Glutamatergic neuron (in vitro differentiated cells): Measurements from ENCODE around the gene TSPAN1. TPM values are rescaled to one million over a fixed set of nuclear protein-coding genes. Genes with fewer than 3 reads are reported as not detected.

Experiments used
- DNase-seq: peaks from one replicate; pipeline ENCODE4 v3.0.0; 2022
- H3K27ac Mint-ChIP-seq: one replicate; pipeline ENCODE4 v1.8.0; 2020; ENCODE audit warnings: mild to moderate bottlenecking, mixed read lengths, inconsistent platforms; ENCODE audit not compliant: unreplicated experiment
- H3K27me3 Mint-ChIP-seq: one replicate; pipeline ENCODE4 v1.8.0; 2020; ENCODE audit warnings: mild to moderate bottlenecking, moderate library complexity, mixed read lengths, inconsistent platforms; ENCODE audit not compliant: unreplicated experiment
- H3K36me3 Mint-ChIP-seq: one replicate; pipeline ENCODE4 v1.8.0; 2020; ENCODE audit warnings: mild to moderate bottlenecking, mixed read lengths, inconsistent platforms; ENCODE audit not compliant: unreplicated experiment
- H3K4me1 Mint-ChIP-seq: one replicate; pipeline ENCODE4 v1.8.0; 2020; ENCODE audit warnings: mild to moderate bottlenecking, low read depth, mixed read lengths, inconsistent platforms; ENCODE audit not compliant: unreplicated experiment
- H3K4me3 Mint-ChIP-seq: one replicate; pipeline ENCODE4 v1.8.0; 2020; ENCODE audit warnings: mild to moderate bottlenecking, mixed read lengths, inconsistent platforms; ENCODE audit not compliant: unreplicated experiment
- H3K9me3 Mint-ChIP-seq: one replicate; pipeline ENCODE4 v1.8.0; 2020; ENCODE audit warnings: mild to moderate bottlenecking, moderate library complexity, mixed read lengths, inconsistent platforms; ENCODE audit not compliant: unreplicated experiment
- CTCF ChIP-seq: fragments of 200-600 bp; sonication (generic); IDR thresholded peaks from one replicate; pipeline ENCODE4 v1.5.0; 2021; ENCODE audit not compliant: partially characterized antibody, unreplicated experiment
- total RNA-seq: library from RNA; stranded (reverse); fragmentation: NEBNext Ultra II Directional; extraction: Animal tissue kit (Norgen Biotek cat#: 25700); gene quantifications from one replicate; pipeline ENCODE4 v1.2.1, GENCODE V29; 2021; ENCODE audit not compliant: unreplicated experiment

TSPAN1 gene
- total RNA-seq, 1 donor from 2014 or later, result 2.3 TPM

GRCh38 chr1:46159516-46159915, 15.4 kb upstream of the TSPAN1 start:
- H3K9me3 Mint-ChIP-seq, result no peaks in the 10 kb centered on the region
- H3K27ac Mint-ChIP-seq, result no peak overlapping the region

GRCh38 chr1:46160212-46160611, 14.7 kb upstream of the TSPAN1 start:
- DNase-seq, result no peak
- Mint-ChIP-seq H3K4me3 (no peak overlapping the region), H3K36me3 (no peaks in the 10 kb centered on the region), H3K27ac (no peak overlapping the region), H3K9me3 (no peaks in the 10 kb centered on the region), H3K4me1 (no peaks in the 10 kb centered on the region), H3K27me3 (no peaks in the 10 kb centered on the region)
- no peak for TF ChIP-seq CTCF

More at GRCh38 chr1:46159516-46159915, 15.4 kb upstream of the TSPAN1 start:
- Mint-ChIP-seq H3K4me1 (no peaks in the 10 kb centered on the region), H3K4me3 (no peak overlapping the region), H3K36me3 (no peaks in the 10 kb centered on the region), H3K27me3 (no peaks in the 10 kb centered on the region)
- no peak for TF ChIP-seq CTCF
- no peak for DNase-seq

- Mint-ChIP-seq H3K4me3 (no peak overlapping the region), H3K27ac (no peak overlapping the region), H3K36me3 (no peaks in the 10 kb centered on the region), H3K9me3 (no peaks in the 10 kb centered on the region), H3K4me1 (no peaks in the 10 kb centered on the region), H3K27me3 (peaks cover 11% of the 10 kb centered on the region)
- no peak for DNase-seq
- TF ChIP-seq CTCF, result no peak
Measured at GRCh38 chr1:46166521-46167462, 8.1 kb upstream of the TSPAN1 start.

GRCh38 chr1:46168477-46168876, 6.4 kb upstream of the TSPAN1 start:
- Mint-ChIP-seq H3K4me1 (peaks cover 2% of the 10 kb centered on the region), H3K4me3 (no peak overlapping the region), H3K27me3 (peaks cover 14% of the 10 kb centered on the region), H3K36me3 (no peaks in the 10 kb centered on the region), H3K9me3 (peaks cover 2% of the 10 kb centered on the region), H3K27ac (no peak overlapping the region)
- TF ChIP-seq CTCF, result no peak
- DNase-seq, result no peak

- Mint-ChIP-seq H3K27ac (no peak overlapping the region), H3K4me1 (peaks cover 2% of the 10 kb centered on the region), H3K4me3 (no peak overlapping the region), H3K9me3 (peaks cover 2% of the 10 kb centered on the region), H3K36me3 (no peaks in the 10 kb centered on the region), H3K27me3 (peaks cover 14% of the 10 kb centered on the region)
- DNase-seq, result no peak
- TF ChIP-seq CTCF, result no peak
Measured at GRCh38 chr1:46169811-46170454, 5.0 kb upstream of the TSPAN1 start.
